Fibroblast of villous mesenchyme (primary cell): Measurements from ENCODE around the gene PTPRM. TPM values are rescaled to one million over a fixed set of nuclear protein-coding genes. Genes with fewer than 3 reads are reported as not detected.
A peak's percentile ranks its signal among the peaks of the same experiment; 100 is the strongest.

Experiments used
- DNase-seq: peaks from one replicate; pipeline ENCODE4 v3.0.0-alpha.2; 2010; ENCODE audit warnings: low read depth
- H3K4me3 ChIP-seq: 2 replicates; pipeline ENCODE4 v1.5.1; 2011; ENCODE audit warnings: low read depth, mild to moderate bottlenecking, low read length
- CTCF ChIP-seq: IDR thresholded peaks from 2 replicates; pipeline ENCODE4 v1.5.1; 2012; ENCODE audit warnings: low read depth, mild to moderate bottlenecking, low read length; ENCODE audit not compliant: insufficient read depth
- total RNA-seq: library from RNA; depleted of rRNA; stranded (reverse); fragments of >200 nt; gene quantifications from 2 replicates; pipeline ENCODE4 v1.2.3, GENCODE V29; 2012

The PTPRM gene
- total RNA-seq, 1 donor = 56.1 TPM

GRCh38 chr18:8165095-8165494 is 598.0 kb downstream of the PTPRM start:
- no peak for DNase-seq
- no peak for TF ChIP-seq CTCF
- no peak overlapping the region for H3K4me3 ChIP-seq

GRCh38 chr18:8167026-8167425 is 599.9 kb downstream of the PTPRM start:
- no peak overlapping the region for H3K4me3 ChIP-seq
- no peak for TF ChIP-seq CTCF

GRCh38 chr18:8167673-8168072 is 600.6 kb downstream of the PTPRM start:
- DNase-seq = no peak
- TF ChIP-seq CTCF = no peak

More at GRCh38 chr18:8167026-8167425, 599.9 kb downstream of the PTPRM start:
- DNase-seq = no peak

GRCh38 chr18:8169722-8170121 is 602.6 kb downstream of the PTPRM start:
- no peak overlapping the region for H3K4me3 ChIP-seq
- no peak for DNase-seq
- TF ChIP-seq CTCF = no peak

More at GRCh38 chr18:8167673-8168072, 600.6 kb downstream of the PTPRM start:
- no peak overlapping the region for H3K4me3 ChIP-seq

GRCh38 chr18:8174771-8175170 is 607.7 kb downstream of the PTPRM start:
- no peak overlapping the region for H3K4me3 ChIP-seq
- DNase-seq = no peak
- no peak for TF ChIP-seq CTCF

GRCh38 chr18:8175501-8176061 is 608.5 kb downstream of the PTPRM start:
- TF ChIP-seq CTCF = no peak
- DNase-seq = no peak
- H3K4me3 ChIP-seq = no peak overlapping the region

GRCh38 chr18:8176109-8176508 is 609.0 kb downstream of the PTPRM start:
- DNase-seq = peak; percentile 39
- no peak for TF ChIP-seq CTCF
- no peak overlapping the region for H3K4me3 ChIP-seq
